HPDE6-E6E7 (cell line): ENCODE data around the gene MMP24OS.
"Not testable (repeated sequence)": the region's sequence is repeated elsewhere in the genome, so short reads cannot be mapped to it uniquely, and the experiment has no call there.

Experiments used
- DNase-seq: peaks from one replicate; pipeline ENCODE4 v3.0.0; 2011; ENCODE audit warnings: missing footprints; ENCODE audit errors: extremely low spot score

The MMP24OS gene

GRCh38 chr20:35275741-35276251 lies 2.1 kb downstream of the MMP24OS start:
- DNase-seq: no peak

GRCh38 chr20:35274172-35275092 lies 3.5 kb downstream of the MMP24OS start:
- DNase-seq: no peak

GRCh38 chr20:35273449-35274171 lies 4.3 kb downstream of the MMP24OS start:
- no peak for DNase-seq

- DNase-seq: peak; percentile 49
Measured at GRCh38 chr20:35271904-35272303, 6.0 kb downstream of the MMP24OS start.

- no peak for DNase-seq
Measured at GRCh38 chr20:35271073-35271882, 6.6 kb downstream of the MMP24OS start.

GRCh38 chr20:35270021-35270902 lies 7.7 kb downstream of the MMP24OS start:
- no peak for DNase-seq

- DNase-seq: peak; percentile 84
Measured at GRCh38 chr20:35269055-35269781, 8.7 kb downstream of the MMP24OS start.

- no peak for DNase-seq
Measured at GRCh38 chr20:35267092-35267491, 10.8 kb downstream of the MMP24OS start.

GRCh38 chr20:35264755-35265154 lies 13.2 kb downstream of the MMP24OS start:
- DNase-seq: peak; percentile 58

GRCh38 chr20:35263532-35264341 lies 14.2 kb downstream of the MMP24OS start:
- no peak for DNase-seq

GRCh38 chr20:35262731-35263531 lies 15.0 kb downstream of the MMP24OS start:
- DNase-seq: peak; percentile 81

- not testable (repeated sequence) for DNase-seq
Measured at GRCh38 chr20:35262321-35262720, 15.6 kb downstream of the MMP24OS start.

- no peak for DNase-seq
Measured at GRCh38 chr20:35260426-35260825, 17.5 kb downstream of the MMP24OS start.

- DNase-seq: no peak
Measured at GRCh38 chr20:35257175-35257909, 20.6 kb downstream of the MMP24OS start.

- no peak for DNase-seq
Measured at GRCh38 chr20:35254448-35254999, 23.4 kb downstream of the MMP24OS start.

- no peak for DNase-seq
Measured at GRCh38 chr20:35253010-35253409, 24.9 kb downstream of the MMP24OS start.

- not testable (repeated sequence) for DNase-seq
Measured at GRCh38 chr20:35252598-35252997, 25.3 kb downstream of the MMP24OS start.
